NCI-H2227 treated with DMSO at 0.1 percent for 48 hours (cell line): ENCODE data around the gene CCDC122.

Experiments
- DNase-seq: peaks from one replicate; lab custom pipeline; 2025; lab: John Stamatoyannopoulos, UW

Gene CCDC122

GRCh38 chr13:43878892-43879754 is at the start of gene CCDC122:
Gene CCDC122, minus strand, starts transcription at chr13:43879740. Its CDS starts 10,364 bp downstream, at chr13:43869376.
- DNase-seq = peak; percentile 20

- DNase-seq = no peak
Measured at GRCh38 chr13:43924549-43925245, 45.2 kb upstream of the CCDC122 start.

- no peak for DNase-seq
Measured at GRCh38 chr13:43920965-43921674, 41.6 kb upstream of the CCDC122 start.

- DNase-seq = no peak
Measured at GRCh38 chr13:43918636-43919035, 39.1 kb upstream of the CCDC122 start.

- DNase-seq = no peak
Measured at GRCh38 chr13:43916828-43917227, 37.3 kb upstream of the CCDC122 start.

GRCh38 chr13:43915451-43915850 is 35.9 kb upstream of the CCDC122 start:
- no peak for DNase-seq

GRCh38 chr13:43911871-43912270 is 32.3 kb upstream of the CCDC122 start:
- DNase-seq = no peak

- no peak for DNase-seq
Measured at GRCh38 chr13:43911278-43911677, 31.7 kb upstream of the CCDC122 start.

GRCh38 chr13:43910856-43911255 is 31.3 kb upstream of the CCDC122 start:
- DNase-seq = no peak

GRCh38 chr13:43908156-43909126 is 28.9 kb upstream of the CCDC122 start:
- DNase-seq = peak; percentile 33

GRCh38 chr13:43905435-43906031 is 26.0 kb upstream of the CCDC122 start:
- peak; percentile 38 for DNase-seq

GRCh38 chr13:43895940-43896339 is 16.4 kb upstream of the CCDC122 start:
- no peak for DNase-seq

- DNase-seq = no peak
Measured at GRCh38 chr13:43894438-43894837, 14.9 kb upstream of the CCDC122 start.

- DNase-seq = no peak
Measured at GRCh38 chr13:43884222-43884621, 4.7 kb upstream of the CCDC122 start.

- DNase-seq = no peak
Measured at GRCh38 chr13:43883631-43884030, 4.1 kb upstream of the CCDC122 start.

GRCh38 chr13:43881580-43881979 is 2.0 kb upstream of the CCDC122 start:
- no peak for DNase-seq

GRCh38 chr13:43880926-43881325 is 1.4 kb upstream of the CCDC122 start:
- DNase-seq = no peak

- DNase-seq = no peak
Measured at GRCh38 chr13:43880214-43880855, 795 bp upstream of the CCDC122 start.

- DNase-seq = no peak
Measured at GRCh38 chr13:43879755-43880181, 228 bp upstream of the CCDC122 start, which contains the start of gene LACC1. Gene LACC1, plus strand, starts transcription at chr13:43879904. Its CDS starts 1,082 bp downstream, at chr13:43880986.

- DNase-seq = no peak
Measured at GRCh38 chr13:43877766-43878165, 1.8 kb downstream of the CCDC122 start.
